Kidney (tissue), 14 donors: Measurements from ENCODE around the gene LYST. TPM values are rescaled to one million over a fixed set of nuclear protein-coding genes. Genes with fewer than 3 reads are reported as not detected.
A peak's percentile ranks its signal among the peaks of the same experiment; 100 is the strongest.

Experiments
- DNase-seq, 5 donors: peaks; one replicate each; pipeline ENCODE4 v3.0.0-alpha.2; 2013 to 2020
- FAIRE-seq: peaks from 2 replicates; lab custom pipeline; 2012; peaks lifted over from hg19 to GRCh38; lab: Jason Lieb, UNC
- H3K27ac ChIP-seq, 2 donors: one replicate each; pipeline ENCODE4 v1.7.0; 2013; ENCODE audit warnings: low read depth in 2 of 2, low read length in 2 of 2, inconsistent platforms in 1 of 2
- H3K27me3 ChIP-seq: one replicate; pipeline ENCODE4 v1.7.1; 2013; ENCODE audit warnings: low read length, inconsistent platforms; ENCODE audit not compliant: control insufficient read depth, insufficient read depth
- H3K36me3 ChIP-seq, 3 donors: one replicate each; pipeline versions ENCODE4 v1.7.0 to v1.7.1; 2013; ENCODE audit warnings: low read length in 3 of 3, control low read depth in 1 of 3, inconsistent platforms in 1 of 3; ENCODE audit not compliant: insufficient read depth in 3 of 3, control insufficient read depth in 2 of 3
- H3K4me1 ChIP-seq, 3 donors: one replicate each; pipeline versions ENCODE4 v1.7.0 to v1.7.1; 2013; ENCODE audit warnings: low read length in 3 of 3, inconsistent platforms in 1 of 3, low read depth in 1 of 3; ENCODE audit not compliant: control insufficient read depth in 2 of 3, insufficient read depth in 2 of 3
- H3K4me3 ChIP-seq, 3 donors: one replicate each; pipeline versions ENCODE4 v1.7.0 to v1.8.1; 2013; ENCODE audit warnings: low read length in 3 of 3, control low read depth in 1 of 3, inconsistent platforms in 1 of 3
- H3K9ac ChIP-seq, 3 donors: one replicate each; pipeline versions ENCODE4 v1.7.0 to v1.7.1; 2013; ENCODE audit warnings: low read length in 3 of 3, control low read depth in 1 of 3, inconsistent platforms in 1 of 3
- H3K9me3 ChIP-seq, 3 donors: one replicate each; pipeline versions ENCODE4 v1.7.0 to v1.7.1; 2013; ENCODE audit warnings: low read length in 3 of 3, control low read depth in 1 of 3, inconsistent platforms in 1 of 3; ENCODE audit not compliant: control insufficient read depth in 2 of 3, insufficient read depth in 1 of 3
- intact Hi-C: fragments of 100-400 bp; cut with DNase I; formaldehyde crosslinking; loops from one replicate; pipeline ENCODE4 v1.11.1; 2022
- polyA plus RNA-seq: library from polyadenylated mRNA; stranded (reverse); fragments of 350-450 nt; fragmentation: Illumina TruSeq; extraction: RNeasy Lipid Tissue Mini Kit (QIAGEN cat#74804); gene quantifications from one replicate; pipeline ENCODE4 v1.2.3, GENCODE V29; 2014; ENCODE audit warnings: low read depth, low replicate concordance; ENCODE audit not compliant: insufficient read depth
- total RNA-seq: library from RNA; stranded (reverse); fragmentation: NEBNext Ultra II Directional; extraction: Animal tissue kit (Norgen Biotek cat#: 25700); gene quantifications from one replicate; pipeline ENCODE4 v1.2.1, GENCODE V29; 2021
- TF ChIP-seq, protein P1 (sequence below): IDR thresholded peaks from 3 replicates; pipeline ENCODE4 v1.5.1; 2012; ENCODE audit warnings: mild to moderate bottlenecking, moderate library complexity, borderline replicate concordance; ENCODE audit not compliant: insufficient read depth; ENCODE audit errors: extremely low read depth
- donor health status: control.
- donor health status: control.
- donor health status: control.
- donor health status: control.
- donor health status: control.
- donor health status: DM: yes; HTN: yes; CAD: no.
- donor health status: Normal renal cell carcinoma (clear cell type).

LYST gene
- total and polyA plus RNA-seq, 2 donors from 2014 or later = 4.6 to 30.3 TPM

DNA sequence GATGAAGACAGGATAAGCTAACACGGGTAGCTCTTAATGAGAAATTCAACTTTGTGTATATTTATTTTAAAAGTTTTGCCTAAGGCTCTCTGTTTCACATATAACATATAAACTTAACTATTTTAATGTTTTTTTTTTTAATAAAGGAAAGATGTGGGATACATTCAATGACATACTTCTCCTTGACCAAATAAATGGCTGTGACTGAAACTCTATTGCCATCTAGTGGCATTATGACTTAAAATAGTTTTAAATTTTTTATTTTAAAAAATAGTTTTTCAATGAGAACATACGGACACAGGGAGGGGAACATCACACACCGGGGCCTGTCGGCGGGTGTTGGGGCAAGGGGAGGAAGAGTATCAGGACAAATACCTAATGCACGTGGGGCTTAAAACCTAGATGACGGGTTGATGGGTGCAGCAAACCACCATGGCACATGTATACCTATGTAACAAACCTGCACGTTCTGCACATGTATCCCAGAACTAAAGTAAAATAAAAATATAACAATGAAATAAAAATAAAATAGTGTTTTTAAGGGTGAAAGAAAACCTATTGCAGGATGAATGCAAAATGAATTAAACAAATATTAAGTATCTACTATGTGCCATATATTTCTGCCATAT lies 83.4 kb downstream of the LYST start:
- Histone ChIP-seq H3K9me3 (no peaks in the 10 kb centered on the region), H3K9ac (no peak overlapping the region), H3K4me3 (no peak overlapping the region), H3K27ac (no peak overlapping the region), H3K4me1 (no peaks in the 10 kb centered on the region), H3K36me3 (no peaks in the 10 kb centered on the region), H3K27me3 (no peaks in the 10 kb centered on the region)
- FAIRE-seq (peak; percentile 96), DNase-seq (peak in 2 of 5 donors; percentile 44 to 69)
- TF ChIP-seq, protein P1, sequence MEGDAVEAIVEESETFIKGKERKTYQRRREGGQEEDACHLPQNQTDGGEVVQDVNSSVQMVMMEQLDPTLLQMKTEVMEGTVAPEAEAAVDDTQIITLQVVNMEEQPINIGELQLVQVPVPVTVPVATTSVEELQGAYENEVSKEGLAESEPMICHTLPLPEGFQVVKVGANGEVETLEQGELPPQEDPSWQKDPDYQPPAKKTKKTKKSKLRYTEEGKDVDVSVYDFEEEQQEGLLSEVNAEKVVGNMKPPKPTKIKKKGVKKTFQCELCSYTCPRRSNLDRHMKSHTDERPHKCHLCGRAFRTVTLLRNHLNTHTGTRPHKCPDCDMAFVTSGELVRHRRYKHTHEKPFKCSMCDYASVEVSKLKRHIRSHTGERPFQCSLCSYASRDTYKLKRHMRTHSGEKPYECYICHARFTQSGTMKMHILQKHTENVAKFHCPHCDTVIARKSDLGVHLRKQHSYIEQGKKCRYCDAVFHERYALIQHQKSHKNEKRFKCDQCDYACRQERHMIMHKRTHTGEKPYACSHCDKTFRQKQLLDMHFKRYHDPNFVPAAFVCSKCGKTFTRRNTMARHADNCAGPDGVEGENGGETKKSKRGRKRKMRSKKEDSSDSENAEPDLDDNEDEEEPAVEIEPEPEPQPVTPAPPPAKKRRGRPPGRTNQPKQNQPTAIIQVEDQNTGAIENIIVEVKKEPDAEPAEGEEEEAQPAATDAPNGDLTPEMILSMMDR = peak; percentile 35
- intact Hi-C loops = no loop called here

DNA sequence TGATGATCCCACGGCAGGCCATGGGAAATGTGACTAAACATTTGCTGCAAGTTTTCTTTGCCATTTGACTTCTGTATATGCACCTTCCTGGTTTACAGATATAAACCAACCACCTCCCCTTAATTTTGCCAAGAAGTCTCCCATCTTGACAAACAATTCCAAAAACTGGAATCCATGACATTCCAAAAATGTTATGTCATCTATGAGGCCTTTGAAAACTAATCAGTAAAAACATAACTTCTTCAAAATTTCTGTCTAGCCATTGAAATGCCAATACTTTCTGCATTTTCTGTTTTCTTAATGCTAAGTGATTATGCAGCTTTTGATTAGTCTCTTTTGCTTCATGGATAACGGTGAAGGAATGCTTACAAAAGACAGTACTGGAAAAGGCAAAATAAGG lies 84.1 kb downstream of the LYST start:
- Histone ChIP-seq H3K36me3 (no peaks in the 10 kb centered on the region), H3K4me1 (no peaks in the 10 kb centered on the region), H3K27ac (no peak overlapping the region), H3K9ac (no peak overlapping the region), H3K27me3 (no peaks in the 10 kb centered on the region), H3K9me3 (no peaks in the 10 kb centered on the region), H3K4me3 (no peak overlapping the region)
- no peak for FAIRE-seq
- TF ChIP-seq, protein P1 = no peak
- DNase-seq = no peak
- intact Hi-C loops = no loop called here

DNA sequence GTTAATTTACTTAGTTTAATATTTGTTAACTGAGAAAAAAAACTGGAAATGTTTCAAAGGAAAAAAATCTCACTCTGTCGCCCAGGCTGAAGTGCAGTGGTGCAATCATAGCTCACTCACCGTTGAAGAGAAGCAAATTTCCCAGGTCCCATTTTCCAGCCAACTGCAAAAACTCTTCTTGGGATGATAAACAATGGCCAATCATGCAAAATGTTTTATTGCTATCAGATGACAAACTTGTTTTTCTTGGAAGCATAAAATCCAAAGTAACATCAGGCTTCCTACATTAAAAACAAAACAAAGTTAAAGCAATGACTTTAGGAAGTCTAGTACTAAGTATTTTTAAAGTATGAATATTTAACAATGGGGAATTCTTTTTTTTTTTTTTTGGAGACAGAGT lies 84.9 kb downstream of the LYST start:
- H3K27ac ChIP-seq = no peak overlapping the region
- no peaks in the 10 kb centered on the region for H3K27me3 ChIP-seq
- H3K36me3 ChIP-seq = no peaks in the 10 kb centered on the region
- H3K9me3 ChIP-seq = no peaks in the 10 kb centered on the region
- TF ChIP-seq, protein P1 = no peak
- H3K4me1 ChIP-seq = no peaks in the 10 kb centered on the region
- FAIRE-seq (no peak), DNase-seq (peak in 1 of 5 donors; percentile 4)
- H3K4me3 ChIP-seq = no peak overlapping the region
- intact Hi-C loops = no loop called here
- no peak overlapping the region for H3K9ac ChIP-seq

DNA sequence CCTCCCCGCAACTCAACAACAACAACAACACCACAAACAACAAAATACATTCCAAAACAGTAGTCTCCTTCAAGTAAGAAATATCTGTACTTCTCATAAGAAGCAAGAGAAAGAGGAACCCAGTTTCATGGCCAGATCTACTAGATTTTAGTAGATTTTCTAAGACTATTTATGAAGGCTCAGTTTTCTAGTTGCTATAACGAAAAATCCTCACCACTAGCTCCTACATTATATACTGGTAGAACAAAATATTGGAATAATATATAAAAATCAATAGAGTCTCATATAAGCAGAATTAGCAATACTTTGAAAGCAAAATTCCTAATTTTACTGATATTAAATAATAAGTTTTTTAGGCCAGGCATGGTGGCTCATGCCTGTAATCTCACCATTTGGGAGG lies 86.9 kb downstream of the LYST start:
- TF ChIP-seq, protein P1 = no peak
- FAIRE-seq (no peak), DNase-seq (no peak)
- no peak overlapping the region for H3K27ac ChIP-seq
- H3K9me3 ChIP-seq = no peaks in the 10 kb centered on the region
- no peaks in the 10 kb centered on the region for H3K36me3 ChIP-seq
- H3K4me3 ChIP-seq = no peak overlapping the region
- no peaks in the 10 kb centered on the region for H3K27me3 ChIP-seq
- no peaks in the 10 kb centered on the region for H3K4me1 ChIP-seq
- intact Hi-C loops = no loop called here
- H3K9ac ChIP-seq = no peak overlapping the region
